HG03521 (cell line): ENCODE measurements around the gene PTPRT.

Experiments
- ATAC-seq: cut with Tn5 transposase; IDR thresholded peaks from one replicate; pipeline ENCODE4 v1.9.1; 2021; ENCODE audit warnings: mild to moderate bottlenecking, moderate library complexity; ENCODE audit not compliant: unreplicated experiment

The PTPRT gene

GRCh38 chr20:43123180-43123579, 66.5 kb downstream of the PTPRT start:
- no peak for ATAC-seq

GRCh38 chr20:43119720-43120119, 70.0 kb downstream of the PTPRT start:
- no peak for ATAC-seq

- no peak for ATAC-seq
Measured at GRCh38 chr20:43102394-43102793, 87.3 kb downstream of the PTPRT start.

GRCh38 chr20:43096931-43097260, 92.8 kb downstream of the PTPRT start:
- ATAC-seq, result no peak

GRCh38 chr20:43096126-43096930, 93.4 kb downstream of the PTPRT start:
- no peak for ATAC-seq

- ATAC-seq, result no peak
Measured at GRCh38 chr20:43095034-43095433, 94.7 kb downstream of the PTPRT start.

- no peak for ATAC-seq
Measured at GRCh38 chr20:43092386-43093088, 97.2 kb downstream of the PTPRT start.

- no peak for ATAC-seq
Measured at GRCh38 chr20:43068482-43068881, 121.2 kb downstream of the PTPRT start.

GRCh38 chr20:43066125-43066524, 123.6 kb downstream of the PTPRT start:
- ATAC-seq, result no peak

GRCh38 chr20:43065299-43065698, 124.4 kb downstream of the PTPRT start:
- ATAC-seq, result no peak

GRCh38 chr20:43058077-43058476, 131.6 kb downstream of the PTPRT start:
- ATAC-seq, result no peak

- ATAC-seq, result no peak
Measured at GRCh38 chr20:43057317-43057716, 132.4 kb downstream of the PTPRT start.

- ATAC-seq, result no peak
Measured at GRCh38 chr20:43055181-43055884, 134.4 kb downstream of the PTPRT start.

GRCh38 chr20:43052532-43052931, 137.2 kb downstream of the PTPRT start:
- ATAC-seq, result no peak

GRCh38 chr20:43046966-43047365, 142.7 kb downstream of the PTPRT start:
- no peak for ATAC-seq

- no peak for ATAC-seq
Measured at GRCh38 chr20:43043887-43044286, 145.8 kb downstream of the PTPRT start.

- ATAC-seq, result no peak
Measured at GRCh38 chr20:43040427-43040826, 149.3 kb downstream of the PTPRT start.

- ATAC-seq, result no peak
Measured at GRCh38 chr20:43037605-43038309, 151.9 kb downstream of the PTPRT start.

- no peak for ATAC-seq
Measured at GRCh38 chr20:43034981-43035724, 154.6 kb downstream of the PTPRT start.

GRCh38 chr20:43032459-43032858, 157.2 kb downstream of the PTPRT start:
- ATAC-seq, result no peak

GRCh38 chr20:43029176-43029575, 160.5 kb downstream of the PTPRT start:
- ATAC-seq, result no peak
